ENCODE measurements around the gene LY6G6C. TPM values are rescaled to one million over a fixed set of nuclear protein-coding genes. Genes with fewer than 3 reads are reported as not detected.

Gene LY6G6C
- total and polyA plus RNA-seq, 10 of the 15 experiments (the other 5 are each of a cell fraction or from before 2014, with no cell fraction given), result not detected

- TF ChIP-seq CHD1 (IDR thresholded peaks at IDR 0.05; ENCODE audit: low read depth, low read length) (no peak), ZBTB33 (IDR thresholded peaks at IDR 0.05) (no peak), RUNX3 (IDR thresholded peaks at IDR 0.05; ENCODE audit: low read length) (no peak), BACH1 (IDR thresholded peaks at IDR 0.05; ENCODE audit: borderline replicate concordance) (no peak), BCL3 (IDR thresholded peaks at IDR 0.05; ENCODE audit: borderline replicate concordance, insufficient read depth, low read depth, low read length, poor library complexity, severe bottlenecking) (no peak)
Measured at GRCh38 chr6:31715022-31715958, 6.3 kb downstream of the LY6G6C start, which contains the start of gene LY6G6D (continued).

GRCh38 chr6:31713991-31714684 lies 7.4 kb downstream of the LY6G6C start:
- CTCF ChIA-PET, result interaction anchor here (1.1 to 1.4 kb wide), 2 partner anchors 10 to 56 kb away, joined by 3 to 5 read pairs; partner anchors contain the start of gene MPIG6B
- no peak overlapping the region for H3K4me3 ChIP-seq
- SMC1A ChIA-PET (ENCODE audit: uncharacterized antibody, unreplicated experiment), result interaction anchor here (0.6 to 2.1 kb wide), 2 partner anchors 10 to 56 kb away, joined by 3 to 7 read pairs; partner anchors contain the start of gene MPIG6B
- RAD21 ChIA-PET (ENCODE audit: unreplicated experiment), result no interaction called here
- no peaks in the 10 kb centered on the region for H3K79me2 ChIP-seq (ENCODE audit: control insufficient read depth, insufficient read depth, low read length)
- H3K9ac ChIP-seq (ENCODE audit: control insufficient read depth, insufficient read depth, low read length), result no peak overlapping the region
- H3K4me1 ChIP-seq (ENCODE audit: control insufficient read depth, insufficient read depth, low read length), result no peaks in the 10 kb centered on the region
- ATAC-seq (no peak), FAIRE-seq (no peak), DNase-seq (ENCODE audit: low read depth, low spot score) (no peak)
- no peaks in the 10 kb centered on the region for H4K20me1 ChIP-seq (ENCODE audit: control insufficient read depth, insufficient read depth)
- no peaks in the 10 kb centered on the region for H3K9me3 ChIP-seq (replicated peaks; ENCODE audit: control insufficient read depth, insufficient read depth, low read length)
- WGBS (ENCODE audit: insufficient coverage, insufficient replicate concordance, low lambda C conversion rate, missing lambda C conversion rate), result 31% methylated on average over 5 of the region's 5 CpGs
- peaks cover 0 to 2% of the 10 kb centered on the region in 2 experiments; a peak in 3 of 4 replicates for H3K27me3 ChIP-seq (replicated peaks in 1 of 2; ENCODE audit: control insufficient read depth in 2 of 2, insufficient read depth in 2 of 2, low read length in 1 of 2)
- no peak overlapping the region for H3K27ac ChIP-seq (ENCODE audit: control insufficient read depth, insufficient read depth)
- BruUV-seq (replicated peaks), result no TSS peak
- in situ Hi-C loops (cut with MboI) (no loop called here), intact Hi-C loops (cut with micrococcal nuclease; ENCODE audit: unreplicated experiment) (no loop called here)
- H3K36me3 ChIP-seq (ENCODE audit: control insufficient read depth in 2 of 2, insufficient read depth in 2 of 2, low read length in 1 of 2), result no peaks in the 10 kb centered on the region
- no peak overlapping the region for H3K4me2 ChIP-seq (ENCODE audit: control insufficient read depth, insufficient read depth)
- POLR2A ChIA-PET, result interaction anchor here (0.5 to 1.3 kb wide), 4 partner anchors 21 to 202 kb away, joined by 3 to 6 read pairs (median 4); no protein-coding TSS in a partner anchor
- H2AFZ ChIP-seq (ENCODE audit: control insufficient read depth, low read depth, low read length), result no peak overlapping the region
- no peak for TF ChIP-seq IRF4 (IDR thresholded peaks at IDR 0.05; ENCODE audit: low read depth, low read length)
- TF ChIP-seq NKRF (conservative IDR thresholded peaks at IDR 0.05), result no peak
- TF ChIP-seq ZNF592 (IDR thresholded peaks at IDR 0.05), result no peak
- no peak for TF ChIP-seq WRNIP1 (IDR thresholded peaks at IDR 0.05; ENCODE audit: borderline replicate concordance, low read depth, low read length)

Data from GM12878 (cell line).